GM21619 (cell line): ENCODE results near the gene AASDH.
A peak's percentile ranks its signal among the peaks of the same experiment; 100 is the strongest.

Experiments
- ATAC-seq: cut with Tn5 transposase; IDR thresholded peaks from one replicate; pipeline ENCODE4 v1.9.1; 2021; ENCODE audit not compliant: unreplicated experiment

The AASDH gene

GRCh38 chr4:56387023-56388001 is at the start of gene AASDH:
Gene AASDH (minus strand): TSS chr4:56387491. CDS start chr4:56384299, 3,192 bp downstream.
- peak; percentile 94 for ATAC-seq

- ATAC-seq = peak; percentile 71
Measured at GRCh38 chr4:56435140-56435926, 48.0 kb upstream of the AASDH start, which contains the start of gene PPAT. Gene PPAT (minus strand): TSS chr4:56435615. CDS start chr4:56435477, 138 bp downstream.

GRCh38 chr4:56434599-56435139 is 47.4 kb upstream of the AASDH start:
- ATAC-seq = peak; percentile 10

- ATAC-seq = no peak
Measured at GRCh38 chr4:56433280-56433679, 46.0 kb upstream of the AASDH start.

- no peak for ATAC-seq
Measured at GRCh38 chr4:56430203-56430602, 42.9 kb upstream of the AASDH start.

GRCh38 chr4:56427179-56427578 is 39.9 kb upstream of the AASDH start:
- ATAC-seq = no peak

GRCh38 chr4:56426273-56426672 is 39.0 kb upstream of the AASDH start:
- peak; percentile 79 for ATAC-seq

- no peak for ATAC-seq
Measured at GRCh38 chr4:56425518-56425917, 38.2 kb upstream of the AASDH start.

GRCh38 chr4:56424697-56425514 is 37.6 kb upstream of the AASDH start:
- no peak for ATAC-seq

GRCh38 chr4:56424176-56424575 is 36.9 kb upstream of the AASDH start:
- ATAC-seq = no peak

GRCh38 chr4:56417396-56417795 is 30.1 kb upstream of the AASDH start:
- no peak for ATAC-seq

GRCh38 chr4:56416349-56416748 is 29.1 kb upstream of the AASDH start:
- no peak for ATAC-seq

GRCh38 chr4:56414135-56414670 is 26.9 kb upstream of the AASDH start:
- ATAC-seq = no peak

GRCh38 chr4:56410247-56411062 is 23.2 kb upstream of the AASDH start:
- no peak for ATAC-seq

GRCh38 chr4:56409511-56410090 is 22.3 kb upstream of the AASDH start:
- no peak for ATAC-seq

GRCh38 chr4:56408978-56409377 is 21.7 kb upstream of the AASDH start:
- ATAC-seq = no peak

- ATAC-seq = no peak
Measured at GRCh38 chr4:56406151-56406550, 18.9 kb upstream of the AASDH start.

GRCh38 chr4:56405016-56405415 is 17.7 kb upstream of the AASDH start:
- no peak for ATAC-seq

- ATAC-seq = no peak
Measured at GRCh38 chr4:56400560-56400959, 13.3 kb upstream of the AASDH start.
